IPS-20b (cell line): ENCODE data around the gene COX6A2.
"Not testable (repeated sequence)": the region's sequence is repeated elsewhere in the genome, so short reads cannot be mapped to it uniquely, and the experiment has no call there.

ENCODE experiments used
- H3K27ac ChIP-seq: one replicate; pipeline ENCODE4 v1.5.1; 2013; ENCODE audit warnings: low read length
- H3K27me3 ChIP-seq: 2 replicates; pipeline ENCODE4 v1.6.1; 2013; ENCODE audit warnings: mild to moderate bottlenecking, low read length, inconsistent platforms; ENCODE audit not compliant: insufficient read depth
- H3K36me3 ChIP-seq: 2 replicates; pipeline ENCODE4 v1.6.1; 2013; ENCODE audit warnings: low read depth, mild to moderate bottlenecking, inconsistent platforms, low read length, moderate library complexity; ENCODE audit not compliant: insufficient read depth
- H3K4me1 ChIP-seq: 2 replicates; pipeline ENCODE4 v1.6.1; 2013; ENCODE audit warnings: mild to moderate bottlenecking, control low read depth, inconsistent platforms, low read length, moderate library complexity; ENCODE audit not compliant: insufficient read depth
- H3K4me3 ChIP-seq: 2 replicates; pipeline ENCODE4 v1.5.1; 2013; ENCODE audit warnings: mild to moderate bottlenecking, low read length, inconsistent platforms
- H3K9ac ChIP-seq: 2 replicates; pipeline ENCODE4 v1.6.1; 2013; ENCODE audit warnings: low read depth, mild to moderate bottlenecking, inconsistent platforms, low read length, moderate library complexity
- H3K9me3 ChIP-seq: 2 replicates; pipeline ENCODE4 v1.6.1; 2013; ENCODE audit warnings: mild to moderate bottlenecking, low read depth, low read length, inconsistent platforms; ENCODE audit not compliant: insufficient read depth

The COX6A2 gene

GRCh38 chr16:31429314-31429713 lies 1.2 kb upstream of the COX6A2 start:
- Histone ChIP-seq H3K27ac (no peak overlapping the region), H3K9ac (no peak overlapping the region), H3K4me1 (no peaks in the 10 kb centered on the region), H3K36me3 (no peaks in the 10 kb centered on the region), H3K9me3 (no peaks in the 10 kb centered on the region), H3K4me3 (no peak overlapping the region), H3K27me3 (peaks cover 17% of the 10 kb centered on the region; the same call in 1 of the 2 replicates)

- no peak overlapping the region for H3K4me3 ChIP-seq
- H3K9ac ChIP-seq = no peak overlapping the region
These were observed 583 bp upstream of the COX6A2 start for GRCh38 chr16:31428638-31429247.

GRCh38 chr16:31427441-31428278 lies 500 bp downstream of the COX6A2 start:
- H3K9ac ChIP-seq = no peak overlapping the region
- no peaks in the 10 kb centered on the region for H3K9me3 ChIP-seq
- H3K27me3 ChIP-seq = peaks cover 17% of the 10 kb centered on the region; the same call in 1 of the 2 replicates
- no peak overlapping the region for H3K4me3 ChIP-seq
- H3K36me3 ChIP-seq = no peaks in the 10 kb centered on the region
- no peak overlapping the region for H3K27ac ChIP-seq
- H3K4me1 ChIP-seq = no peaks in the 10 kb centered on the region

More at GRCh38 chr16:31428638-31429247, 583 bp upstream of the COX6A2 start:
- no peaks in the 10 kb centered on the region for H3K9me3 ChIP-seq
- H3K27ac ChIP-seq = no peak overlapping the region
- H3K4me1 ChIP-seq = no peaks in the 10 kb centered on the region
- no peaks in the 10 kb centered on the region for H3K36me3 ChIP-seq
- H3K27me3 ChIP-seq = peaks cover 17% of the 10 kb centered on the region; the same call in 1 of the 2 replicates

DNA sequence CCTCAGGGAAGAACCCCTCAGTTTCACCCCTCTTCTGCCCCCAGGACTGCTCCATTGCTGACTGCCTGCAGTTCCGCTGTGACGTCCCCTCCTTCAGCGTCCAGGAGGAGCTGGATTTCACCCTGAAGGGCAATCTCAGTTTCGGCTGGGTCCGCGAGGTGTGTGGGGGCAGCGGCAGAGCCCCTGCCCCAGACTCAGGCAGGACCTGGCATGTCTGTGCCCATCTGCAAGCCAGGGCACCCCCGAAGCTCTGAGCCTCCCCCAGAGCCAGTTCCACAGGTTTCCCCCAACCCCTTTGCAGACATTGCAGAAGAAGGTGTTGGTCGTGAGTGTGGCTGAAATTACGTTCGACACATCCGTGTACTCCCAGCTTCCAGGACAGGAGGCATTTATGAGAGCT lies 4.4 kb downstream of the COX6A2 start:
- H3K4me3 ChIP-seq = no peak overlapping the region
- no peaks in the 10 kb centered on the region for H3K4me1 ChIP-seq
- no peaks in the 10 kb centered on the region for H3K36me3 ChIP-seq
- H3K9me3 ChIP-seq = no peaks in the 10 kb centered on the region
- H3K27ac ChIP-seq = no peak overlapping the region
- H3K9ac ChIP-seq = no peak overlapping the region
- peaks cover 17% of the 10 kb centered on the region; the same call in 1 of the 2 replicates for H3K27me3 ChIP-seq

DNA sequence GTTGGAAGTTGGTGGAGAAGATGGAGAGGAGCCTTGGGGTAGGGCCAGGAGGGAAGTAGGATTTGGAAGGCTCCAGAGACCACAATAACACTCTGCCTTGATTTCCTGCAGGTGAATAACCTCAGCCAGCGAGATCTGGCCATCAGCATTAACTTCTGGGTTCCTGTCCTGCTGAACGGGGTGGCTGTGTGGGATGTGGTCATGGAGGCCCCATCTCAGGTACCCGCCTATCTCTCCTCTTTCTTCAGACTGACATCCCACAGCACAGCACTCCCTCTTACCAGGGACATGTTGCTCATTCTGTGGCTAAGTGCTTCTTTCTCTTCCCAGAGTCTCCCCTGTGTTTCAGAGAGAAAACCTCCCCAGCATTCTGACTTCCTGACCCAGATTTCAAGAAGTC lies 4.9 kb downstream of the COX6A2 start:
- H3K4me3 ChIP-seq = no peak overlapping the region
- no peaks in the 10 kb centered on the region for H3K9me3 ChIP-seq
- H3K27me3 ChIP-seq = peaks cover 14% of the 10 kb centered on the region; the same call in 1 of the 2 replicates
- no peaks in the 10 kb centered on the region for H3K4me1 ChIP-seq
- no peak overlapping the region for H3K9ac ChIP-seq
- H3K36me3 ChIP-seq = no peaks in the 10 kb centered on the region
- H3K27ac ChIP-seq = no peak overlapping the region

DNA sequence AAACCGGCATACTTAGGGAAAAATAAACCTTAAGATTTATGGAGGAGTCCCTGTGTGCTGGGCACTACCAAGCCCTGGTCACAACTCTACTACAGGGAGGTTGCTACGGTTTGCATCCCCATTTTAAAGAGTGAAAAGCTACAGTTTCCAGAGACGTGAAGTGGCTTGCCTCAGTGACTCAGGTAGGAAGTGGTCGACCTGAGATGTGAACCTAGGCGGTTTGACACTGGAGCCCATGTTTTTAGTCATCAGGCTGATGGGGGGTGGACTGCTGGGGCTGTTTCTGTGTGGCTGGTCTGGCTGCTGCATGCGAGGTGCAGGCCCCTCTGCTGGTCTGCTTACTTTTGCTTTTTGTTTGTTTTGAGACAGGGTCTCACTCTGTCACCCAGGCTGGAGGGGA lies 6.6 kb downstream of the COX6A2 start:
- Histone ChIP-seq H3K36me3 (no peaks in the 10 kb centered on the region), H3K27ac (no peak overlapping the region), H3K9me3 (no peaks in the 10 kb centered on the region), H3K4me3 (no peak overlapping the region), H3K9ac (no peak overlapping the region), H3K27me3 (peaks cover 7% of the 10 kb centered on the region; the same call in 1 of the 2 replicates), H3K4me1 (no peaks in the 10 kb centered on the region)

GRCh38 chr16:31420037-31420436 lies 8.1 kb downstream of the COX6A2 start:
- H3K27ac ChIP-seq = no peak overlapping the region
- H3K4me1 ChIP-seq = no peaks in the 10 kb centered on the region
- H3K27me3 ChIP-seq = no peaks in the 10 kb centered on the region
- no peak overlapping the region for H3K9ac ChIP-seq
- no peak overlapping the region for H3K4me3 ChIP-seq
- no peaks in the 10 kb centered on the region for H3K36me3 ChIP-seq
- H3K9me3 ChIP-seq = no peaks in the 10 kb centered on the region

DNA sequence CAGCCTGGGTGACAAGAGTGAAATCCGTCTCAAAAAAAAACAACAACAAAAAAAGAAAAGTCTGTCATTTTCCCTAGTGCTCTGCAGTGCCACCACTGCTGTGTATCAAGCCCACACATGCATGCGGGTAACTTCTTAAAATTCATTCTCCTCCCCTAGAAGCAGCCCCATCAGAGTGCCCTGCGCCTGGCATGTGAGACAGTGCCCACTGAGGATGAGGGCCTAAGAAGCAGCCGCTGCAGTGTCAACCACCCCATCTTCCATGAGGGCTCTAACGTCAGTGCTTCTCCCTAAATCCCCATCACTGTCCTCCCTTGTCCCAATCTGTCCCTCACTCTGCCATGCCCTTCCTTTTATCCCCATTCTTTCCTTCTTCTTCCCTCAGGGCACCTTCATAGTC lies 10.2 kb downstream of the COX6A2 start:
- H3K36me3 ChIP-seq = no peaks in the 10 kb centered on the region
- H3K27me3 ChIP-seq = no peaks in the 10 kb centered on the region
- H3K4me3 ChIP-seq = no peak overlapping the region
- no peak overlapping the region for H3K27ac ChIP-seq
- no peaks in the 10 kb centered on the region for H3K9me3 ChIP-seq
- H3K4me1 ChIP-seq = no peaks in the 10 kb centered on the region
- H3K9ac ChIP-seq = no peak overlapping the region

- not testable (repeated sequence) for H3K4me1 ChIP-seq, H3K36me3 ChIP-seq
These were observed 11.1 kb downstream of the COX6A2 start for GRCh38 chr16:31417036-31417435.

DNA sequence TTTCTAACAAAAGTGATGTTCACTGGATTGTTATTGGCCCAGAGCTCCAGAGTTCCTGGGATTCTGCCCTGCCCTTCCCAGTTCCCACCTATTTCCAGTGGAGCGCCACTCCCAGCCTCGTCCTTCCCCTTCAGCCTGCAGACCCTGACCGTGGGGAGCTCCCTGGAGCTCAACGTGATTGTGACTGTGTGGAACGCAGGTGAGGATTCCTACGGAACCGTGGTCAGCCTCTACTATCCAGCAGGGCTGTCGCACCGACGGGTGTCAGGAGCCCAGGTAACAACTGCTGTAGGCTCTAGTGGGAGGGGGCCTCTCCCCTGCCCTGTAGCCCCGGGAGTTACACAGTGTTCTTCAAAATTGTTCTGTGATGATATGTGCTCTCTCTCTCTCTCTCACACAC lies 11.8 kb downstream of the COX6A2 start:
- no peaks in the 10 kb centered on the region for H3K36me3 ChIP-seq
- H3K4me1 ChIP-seq = no peaks in the 10 kb centered on the region
- H3K27ac ChIP-seq = no peak overlapping the region
- H3K4me3 ChIP-seq = no peak overlapping the region
- H3K9ac ChIP-seq = no peak overlapping the region
- no peaks in the 10 kb centered on the region for H3K9me3 ChIP-seq
- H3K27me3 ChIP-seq = no peaks in the 10 kb centered on the region

More at GRCh38 chr16:31417036-31417435, 11.1 kb downstream of the COX6A2 start:
- H3K27me3 ChIP-seq, H3K9me3 ChIP-seq, H3K9ac ChIP-seq, H3K27ac ChIP-seq, H3K4me3 ChIP-seq: not testable (repeated sequence)

DNA sequence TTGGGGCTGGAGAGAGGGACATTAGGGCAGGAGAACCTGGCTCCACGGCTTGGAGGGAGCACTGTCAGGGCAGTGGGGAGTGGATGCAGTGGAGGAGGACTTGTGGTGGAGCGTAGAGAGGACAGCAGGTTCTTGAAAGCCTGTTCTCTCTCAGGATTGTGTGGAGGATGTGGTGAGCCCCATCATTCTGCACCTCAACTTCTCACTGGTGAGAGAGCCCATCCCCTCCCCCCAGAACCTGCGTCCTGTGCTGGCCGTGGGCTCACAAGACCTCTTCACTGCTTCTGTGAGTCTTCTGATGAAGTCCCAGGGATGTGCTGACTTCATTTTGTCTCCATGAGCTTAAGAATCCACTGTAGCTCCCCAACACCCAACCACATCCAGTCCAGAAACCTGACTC lies 13.5 kb downstream of the COX6A2 start:
- H3K4me3 ChIP-seq = no peak overlapping the region

GRCh38 chr16:31413943-31414342 lies 14.2 kb downstream of the COX6A2 start:
- Histone ChIP-seq H3K36me3 (no peaks in the 10 kb centered on the region), H3K27me3 (no peaks in the 10 kb centered on the region), H3K9ac (no peak overlapping the region)

More for the DNA sequence above, 13.5 kb downstream of the COX6A2 start:
- no peaks in the 10 kb centered on the region for H3K4me1 ChIP-seq
- no peaks in the 10 kb centered on the region for H3K9me3 ChIP-seq
- no peaks in the 10 kb centered on the region for H3K36me3 ChIP-seq
- no peaks in the 10 kb centered on the region for H3K27me3 ChIP-seq
- no peak overlapping the region for H3K27ac ChIP-seq
- H3K9ac ChIP-seq = no peak overlapping the region

More at GRCh38 chr16:31413943-31414342, 14.2 kb downstream of the COX6A2 start:
- no peak overlapping the region for H3K4me3 ChIP-seq
- H3K4me1 ChIP-seq = no peaks in the 10 kb centered on the region
- H3K9me3 ChIP-seq = no peaks in the 10 kb centered on the region
- no peak overlapping the region for H3K27ac ChIP-seq
